Lung (tissue), 12 donors: ENCODE results near the gene MINDY2. TPM values are rescaled to one million over a fixed set of nuclear protein-coding genes. Genes with fewer than 3 reads are reported as not detected.

Experiments
- ATAC-seq: fragments of 200-7000 bp; cut with Tn5 transposase; one replicate; pipeline ENCODE4 v1.9.1; 2020; ENCODE audit warnings: moderate number of reproducible peaks; ENCODE audit not compliant: insufficient read depth, low FRiP score
- DNase-seq, 3 donors: peaks; one replicate each; pipeline ENCODE4 v3.0.0-alpha.2; 2013 to 2017
- H3K27ac ChIP-seq, 2 donors: one replicate each; pipeline ENCODE4 v1.5.1; 2013; ENCODE audit warnings: mild to moderate bottlenecking in 2 of 2, moderate library complexity in 2 of 2, control low read depth in 1 of 2, inconsistent platforms in 1 of 2, low read depth in 1 of 2, low read length in 1 of 2
- H3K27me3 ChIP-seq, 3 donors: one replicate each; pipeline ENCODE4 v1.5.1; 2013; ENCODE audit warnings: low read length in 2 of 3; ENCODE audit not compliant: control insufficient read depth in 3 of 3, insufficient read depth in 3 of 3
- H3K36me3 ChIP-seq, 4 donors: one replicate each; pipeline ENCODE4 v1.5.1; 2013; ENCODE audit warnings: low read length in 4 of 4, mild to moderate bottlenecking in 1 of 4, moderate library complexity in 1 of 4; ENCODE audit not compliant: control insufficient read depth in 4 of 4, insufficient read depth in 4 of 4
- H3K4me1 ChIP-seq, 5 donors: one replicate each; pipeline ENCODE4 v1.5.1; 2013; ENCODE audit warnings: low read length in 5 of 5, mild to moderate bottlenecking in 2 of 5, moderate library complexity in 1 of 5; ENCODE audit not compliant: control insufficient read depth in 5 of 5, insufficient read depth in 5 of 5
- H3K4me3 ChIP-seq: one replicate; pipeline ENCODE4 v1.5.1; 2013; ENCODE audit warnings: mild to moderate bottlenecking, control low read depth, moderate library complexity
- H3K9ac ChIP-seq, 2 donors: one replicate each; pipeline ENCODE4 v1.5.1; 2013; ENCODE audit warnings: low read length in 2 of 2, control low read depth in 1 of 2; ENCODE audit not compliant: insufficient read depth in 1 of 2
- H3K9me3 ChIP-seq, 4 donors: one replicate each; pipeline ENCODE4 v1.5.1; 2013; ENCODE audit warnings: low read length in 3 of 4, mild to moderate bottlenecking in 1 of 4, moderate library complexity in 1 of 4; ENCODE audit not compliant: control insufficient read depth in 4 of 4, insufficient read depth in 3 of 4
- CTCF ChIP-seq: IDR thresholded peaks from 2 replicates; pipeline ENCODE4 v1.5.1; 2012; ENCODE audit warnings: mild to moderate bottlenecking; ENCODE audit errors: control extremely low read depth, extremely low read depth
- WGBS, 2 donors: extraction: QIAGEN DNeasy Blood & Tissue Kit; methylation state at CpG; one replicate each; pipeline ENCODE4 v1.1.7; 2013; 5-methylcytosine and 5-hydroxymethylcytosine counted together
- polyA plus RNA-seq, 2 donors: library from polyadenylated mRNA; stranded (reverse); fragments of 200-250 nt; gene quantifications; one replicate each; pipeline ENCODE4 v1.2.1, GENCODE V29; 2013
- total RNA-seq, 2 donors: library from RNA; depleted of rRNA in 1 of 2; stranded (reverse); fragments of >200 nt in 1 of 2; gene quantifications; one replicate each; pipeline ENCODE4 v1.2.1, GENCODE V29; 2014 to 2021
- donor health status: control.
- donor health status: control.
- donor health status: Bipolar disorder and iron deficiency.
- donor health status: healthy.
- donor health status: DM: yes; HTN: yes; CAD: no.

The MINDY2 gene
- total and polyA plus RNA-seq, 4 donors: 4.1 to 37.9 (median 15.3) TPM

GRCh38 chr15:58748852-58749531, 22.1 kb upstream of the MINDY2 start:
- no peaks in the 10 kb centered on the region for H3K36me3 ChIP-seq
- WGBS, 2 donors: 0 to 1% methylated on average over 37 to 81 of the region's 81 CpGs
- no peak for TF ChIP-seq CTCF
- H3K9me3 ChIP-seq: no peaks in the 10 kb centered on the region
- peaks cover 0 to 31% (median 13%) of the 10 kb centered on the region in 5 donors for H3K4me1 ChIP-seq
- DNase-seq (peak; percentile 67 to 71 (median 68)), ATAC-seq (peak; percentile 13)
- H3K27me3 ChIP-seq: no peaks in the 10 kb centered on the region
- peak overlapping the region; percentile 97 to 98 for H3K27ac ChIP-seq
- H3K9ac ChIP-seq: peak overlapping the region; percentile 82 to 90
- peak overlapping the region; percentile 84 for H3K4me3 ChIP-seq

- no peaks in the 10 kb centered on the region for H3K36me3 ChIP-seq
- peaks cover 0 to 31% (median 12%) of the 10 kb centered on the region in 5 donors for H3K4me1 ChIP-seq
- H3K9ac ChIP-seq: peak within 1 kb of the TSS; percentile 82 to 99
- peak within 1 kb of the TSS; percentile 84 for H3K4me3 ChIP-seq
- TF ChIP-seq CTCF: no peak
- H3K27ac ChIP-seq: peak within 1 kb of the TSS; percentile 97 to 98
- 1% methylated on average over 52 to 62 of the region's 62 CpGs for WGBS, 2 donors
- no peaks in the 10 kb centered on the region for H3K27me3 ChIP-seq
- no peaks in the 10 kb centered on the region for H3K9me3 ChIP-seq
- DNase-seq (peak; percentile 100), ATAC-seq (peak; percentile 98)
Measured at GRCh38 chr15:58749532-58750337, 21.4 kb upstream of the MINDY2 start, which contains the start of gene ADAM10. Gene ADAM10 (minus strand): TSS chr15:58749707. CDS start chr15:58749534, 173 bp downstream.

GRCh38 chr15:58752716-58753115, 18.4 kb upstream of the MINDY2 start:
- no peaks in the 10 kb centered on the region for H3K36me3 ChIP-seq
- H3K9me3 ChIP-seq: no peaks in the 10 kb centered on the region
- H3K4me1 ChIP-seq: peaks cover 0 to 9% (median 0%) of the 10 kb centered on the region in 5 donors
- TF ChIP-seq CTCF: no peak
- WGBS, 2 donors: 75 to 77% methylated on average over 3 of the region's 3 CpGs
- H3K27ac ChIP-seq: no peak overlapping the region
- no peaks in the 10 kb centered on the region for H3K27me3 ChIP-seq
- ATAC-seq (no peak), DNase-seq (no peak)
- H3K4me3 ChIP-seq: no peak overlapping the region
- no peak overlapping the region for H3K9ac ChIP-seq
